GM23338 (cell line): ENCODE measurements around the gene MYOCD.

Source experiments
- CREB1 ChIP-seq: fragments of 250-450 bp; sonication (Bioruptor Pico); IDR thresholded peaks from 2 replicates; pipeline ENCODE4 v1.5.0; 2020; ENCODE audit warnings: low read depth, mild to moderate bottlenecking, moderate library complexity
- EZH2 ChIP-seq: fragments of 200-600 bp; sonication (generic); IDR thresholded peaks from one replicate; pipeline ENCODE4 v1.8.0; 2017; ENCODE audit warnings: antibody characterized with exemption, mild to moderate bottlenecking, low read depth; ENCODE audit not compliant: unreplicated experiment
- EZH2phosphoT487 ChIP-seq: fragments of 200-600 bp; sonication (generic); IDR thresholded peaks from one replicate; pipeline ENCODE4 v1.8.1; 2018; ENCODE audit warnings: antibody characterized with exemption; ENCODE audit not compliant: unreplicated experiment
- JUNB ChIP-seq: IDR thresholded peaks from one replicate; pipeline ENCODE4 v1.6.1; 2016; ENCODE audit warnings: antibody characterized with exemption; ENCODE audit not compliant: unreplicated experiment
- NANOG ChIP-seq: IDR thresholded peaks from 2 replicates; pipeline ENCODE4 v1.6.1; 2016; ENCODE audit warnings: antibody characterized with exemption, borderline replicate concordance
- POLR2AphosphoS5 ChIP-seq: IDR thresholded peaks from 2 replicates; pipeline ENCODE4 v1.6.1; 2016; ENCODE audit warnings: antibody characterized with exemption, low read depth
- STAT1 ChIP-seq: IDR thresholded peaks from one replicate; pipeline ENCODE4 v1.6.1; 2016; ENCODE audit warnings: antibody characterized with exemption; ENCODE audit not compliant: unreplicated experiment
- ZNF114 ChIP-seq: fragments of 250-450 bp; sonication (Bioruptor Pico); IDR thresholded peaks from 2 replicates; pipeline ENCODE4 v1.5.0; 2020; ENCODE audit warnings: mild to moderate bottlenecking, moderate library complexity
- TF ChIP-seq, protein P1 (sequence below), 2 experiments: fragments of 200-600 bp in 1 of 2; sonication (generic) in 1 of 2; conservative IDR thresholded peaks; 2 replicates each; pipeline versions ENCODE4 v1.5.1 to v1.6.1; 2016 to 2017; ENCODE audit warnings: antibody characterized with exemption in 2 of 2, low read depth in 2 of 2, mild to moderate bottlenecking in 2 of 2, moderate library complexity in 1 of 2
- TF ChIP-seq, protein P2 (sequence below): IDR thresholded peaks from one replicate; pipeline ENCODE4 v1.6.1; 2018; ENCODE audit warnings: antibody characterized with exemption; ENCODE audit not compliant: unreplicated experiment
- TF ChIP-seq, protein P3 (sequence below): fragments of 250-450 bp; sonication (Bioruptor Pico); IDR thresholded peaks from 2 replicates; pipeline ENCODE4 v1.5.0; 2020; ENCODE audit warnings: mild to moderate bottlenecking, moderate library complexity
- TF ChIP-seq, protein P4 (sequence below): IDR thresholded peaks from 2 replicates; pipeline ENCODE4 v1.6.1; 2016; ENCODE audit warnings: antibody characterized with exemption

DNA sequence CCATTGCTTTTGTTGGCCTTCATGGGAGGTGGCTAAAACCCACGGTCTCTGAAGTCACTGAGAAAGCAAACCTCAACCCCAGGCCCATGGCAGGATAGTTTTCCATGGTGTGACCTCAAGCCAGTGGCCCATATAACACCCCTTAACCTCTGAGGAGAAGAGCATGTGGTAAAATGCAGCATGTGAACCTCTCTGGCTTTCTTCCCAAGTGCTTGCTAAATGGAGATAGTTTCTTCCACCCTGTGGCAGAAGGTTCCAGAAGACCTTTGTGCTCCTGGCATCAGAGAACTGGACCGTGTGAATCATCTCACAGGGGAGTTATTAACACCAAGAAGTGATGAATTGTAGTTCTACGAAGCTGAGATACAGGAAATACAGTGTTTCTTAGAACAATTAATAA, 47.3 kb downstream of the MYOCD start:
- no peak for TF ChIP-seq POLR2AphosphoS5
- TF ChIP-seq, protein P1, sequence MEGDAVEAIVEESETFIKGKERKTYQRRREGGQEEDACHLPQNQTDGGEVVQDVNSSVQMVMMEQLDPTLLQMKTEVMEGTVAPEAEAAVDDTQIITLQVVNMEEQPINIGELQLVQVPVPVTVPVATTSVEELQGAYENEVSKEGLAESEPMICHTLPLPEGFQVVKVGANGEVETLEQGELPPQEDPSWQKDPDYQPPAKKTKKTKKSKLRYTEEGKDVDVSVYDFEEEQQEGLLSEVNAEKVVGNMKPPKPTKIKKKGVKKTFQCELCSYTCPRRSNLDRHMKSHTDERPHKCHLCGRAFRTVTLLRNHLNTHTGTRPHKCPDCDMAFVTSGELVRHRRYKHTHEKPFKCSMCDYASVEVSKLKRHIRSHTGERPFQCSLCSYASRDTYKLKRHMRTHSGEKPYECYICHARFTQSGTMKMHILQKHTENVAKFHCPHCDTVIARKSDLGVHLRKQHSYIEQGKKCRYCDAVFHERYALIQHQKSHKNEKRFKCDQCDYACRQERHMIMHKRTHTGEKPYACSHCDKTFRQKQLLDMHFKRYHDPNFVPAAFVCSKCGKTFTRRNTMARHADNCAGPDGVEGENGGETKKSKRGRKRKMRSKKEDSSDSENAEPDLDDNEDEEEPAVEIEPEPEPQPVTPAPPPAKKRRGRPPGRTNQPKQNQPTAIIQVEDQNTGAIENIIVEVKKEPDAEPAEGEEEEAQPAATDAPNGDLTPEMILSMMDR (conservative IDR thresholded peaks at IDR 0.05; ENCODE audit: low read depth in 2 of 2): no peak
- TF ChIP-seq NANOG: no peak
- no peak for TF ChIP-seq EZH2
- no peak for TF ChIP-seq JUNB
- TF ChIP-seq CREB1 (CRISPR knock-in tag): no peak
- TF ChIP-seq, protein P2, sequence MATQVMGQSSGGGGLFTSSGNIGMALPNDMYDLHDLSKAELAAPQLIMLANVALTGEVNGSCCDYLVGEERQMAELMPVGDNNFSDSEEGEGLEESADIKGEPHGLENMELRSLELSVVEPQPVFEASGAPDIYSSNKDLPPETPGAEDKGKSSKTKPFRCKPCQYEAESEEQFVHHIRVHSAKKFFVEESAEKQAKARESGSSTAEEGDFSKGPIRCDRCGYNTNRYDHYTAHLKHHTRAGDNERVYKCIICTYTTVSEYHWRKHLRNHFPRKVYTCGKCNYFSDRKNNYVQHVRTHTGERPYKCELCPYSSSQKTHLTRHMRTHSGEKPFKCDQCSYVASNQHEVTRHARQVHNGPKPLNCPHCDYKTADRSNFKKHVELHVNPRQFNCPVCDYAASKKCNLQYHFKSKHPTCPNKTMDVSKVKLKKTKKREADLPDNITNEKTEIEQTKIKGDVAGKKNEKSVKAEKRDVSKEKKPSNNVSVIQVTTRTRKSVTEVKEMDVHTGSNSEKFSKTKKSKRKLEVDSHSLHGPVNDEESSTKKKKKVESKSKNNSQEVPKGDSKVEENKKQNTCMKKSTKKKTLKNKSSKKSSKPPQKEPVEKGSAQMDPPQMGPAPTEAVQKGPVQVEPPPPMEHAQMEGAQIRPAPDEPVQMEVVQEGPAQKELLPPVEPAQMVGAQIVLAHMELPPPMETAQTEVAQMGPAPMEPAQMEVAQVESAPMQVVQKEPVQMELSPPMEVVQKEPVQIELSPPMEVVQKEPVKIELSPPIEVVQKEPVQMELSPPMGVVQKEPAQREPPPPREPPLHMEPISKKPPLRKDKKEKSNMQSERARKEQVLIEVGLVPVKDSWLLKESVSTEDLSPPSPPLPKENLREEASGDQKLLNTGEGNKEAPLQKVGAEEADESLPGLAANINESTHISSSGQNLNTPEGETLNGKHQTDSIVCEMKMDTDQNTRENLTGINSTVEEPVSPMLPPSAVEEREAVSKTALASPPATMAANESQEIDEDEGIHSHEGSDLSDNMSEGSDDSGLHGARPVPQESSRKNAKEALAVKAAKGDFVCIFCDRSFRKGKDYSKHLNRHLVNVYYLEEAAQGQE: no peak
- no peak for TF ChIP-seq EZH2phosphoT487
- no peak for TF ChIP-seq STAT1
- TF ChIP-seq, protein P3, sequence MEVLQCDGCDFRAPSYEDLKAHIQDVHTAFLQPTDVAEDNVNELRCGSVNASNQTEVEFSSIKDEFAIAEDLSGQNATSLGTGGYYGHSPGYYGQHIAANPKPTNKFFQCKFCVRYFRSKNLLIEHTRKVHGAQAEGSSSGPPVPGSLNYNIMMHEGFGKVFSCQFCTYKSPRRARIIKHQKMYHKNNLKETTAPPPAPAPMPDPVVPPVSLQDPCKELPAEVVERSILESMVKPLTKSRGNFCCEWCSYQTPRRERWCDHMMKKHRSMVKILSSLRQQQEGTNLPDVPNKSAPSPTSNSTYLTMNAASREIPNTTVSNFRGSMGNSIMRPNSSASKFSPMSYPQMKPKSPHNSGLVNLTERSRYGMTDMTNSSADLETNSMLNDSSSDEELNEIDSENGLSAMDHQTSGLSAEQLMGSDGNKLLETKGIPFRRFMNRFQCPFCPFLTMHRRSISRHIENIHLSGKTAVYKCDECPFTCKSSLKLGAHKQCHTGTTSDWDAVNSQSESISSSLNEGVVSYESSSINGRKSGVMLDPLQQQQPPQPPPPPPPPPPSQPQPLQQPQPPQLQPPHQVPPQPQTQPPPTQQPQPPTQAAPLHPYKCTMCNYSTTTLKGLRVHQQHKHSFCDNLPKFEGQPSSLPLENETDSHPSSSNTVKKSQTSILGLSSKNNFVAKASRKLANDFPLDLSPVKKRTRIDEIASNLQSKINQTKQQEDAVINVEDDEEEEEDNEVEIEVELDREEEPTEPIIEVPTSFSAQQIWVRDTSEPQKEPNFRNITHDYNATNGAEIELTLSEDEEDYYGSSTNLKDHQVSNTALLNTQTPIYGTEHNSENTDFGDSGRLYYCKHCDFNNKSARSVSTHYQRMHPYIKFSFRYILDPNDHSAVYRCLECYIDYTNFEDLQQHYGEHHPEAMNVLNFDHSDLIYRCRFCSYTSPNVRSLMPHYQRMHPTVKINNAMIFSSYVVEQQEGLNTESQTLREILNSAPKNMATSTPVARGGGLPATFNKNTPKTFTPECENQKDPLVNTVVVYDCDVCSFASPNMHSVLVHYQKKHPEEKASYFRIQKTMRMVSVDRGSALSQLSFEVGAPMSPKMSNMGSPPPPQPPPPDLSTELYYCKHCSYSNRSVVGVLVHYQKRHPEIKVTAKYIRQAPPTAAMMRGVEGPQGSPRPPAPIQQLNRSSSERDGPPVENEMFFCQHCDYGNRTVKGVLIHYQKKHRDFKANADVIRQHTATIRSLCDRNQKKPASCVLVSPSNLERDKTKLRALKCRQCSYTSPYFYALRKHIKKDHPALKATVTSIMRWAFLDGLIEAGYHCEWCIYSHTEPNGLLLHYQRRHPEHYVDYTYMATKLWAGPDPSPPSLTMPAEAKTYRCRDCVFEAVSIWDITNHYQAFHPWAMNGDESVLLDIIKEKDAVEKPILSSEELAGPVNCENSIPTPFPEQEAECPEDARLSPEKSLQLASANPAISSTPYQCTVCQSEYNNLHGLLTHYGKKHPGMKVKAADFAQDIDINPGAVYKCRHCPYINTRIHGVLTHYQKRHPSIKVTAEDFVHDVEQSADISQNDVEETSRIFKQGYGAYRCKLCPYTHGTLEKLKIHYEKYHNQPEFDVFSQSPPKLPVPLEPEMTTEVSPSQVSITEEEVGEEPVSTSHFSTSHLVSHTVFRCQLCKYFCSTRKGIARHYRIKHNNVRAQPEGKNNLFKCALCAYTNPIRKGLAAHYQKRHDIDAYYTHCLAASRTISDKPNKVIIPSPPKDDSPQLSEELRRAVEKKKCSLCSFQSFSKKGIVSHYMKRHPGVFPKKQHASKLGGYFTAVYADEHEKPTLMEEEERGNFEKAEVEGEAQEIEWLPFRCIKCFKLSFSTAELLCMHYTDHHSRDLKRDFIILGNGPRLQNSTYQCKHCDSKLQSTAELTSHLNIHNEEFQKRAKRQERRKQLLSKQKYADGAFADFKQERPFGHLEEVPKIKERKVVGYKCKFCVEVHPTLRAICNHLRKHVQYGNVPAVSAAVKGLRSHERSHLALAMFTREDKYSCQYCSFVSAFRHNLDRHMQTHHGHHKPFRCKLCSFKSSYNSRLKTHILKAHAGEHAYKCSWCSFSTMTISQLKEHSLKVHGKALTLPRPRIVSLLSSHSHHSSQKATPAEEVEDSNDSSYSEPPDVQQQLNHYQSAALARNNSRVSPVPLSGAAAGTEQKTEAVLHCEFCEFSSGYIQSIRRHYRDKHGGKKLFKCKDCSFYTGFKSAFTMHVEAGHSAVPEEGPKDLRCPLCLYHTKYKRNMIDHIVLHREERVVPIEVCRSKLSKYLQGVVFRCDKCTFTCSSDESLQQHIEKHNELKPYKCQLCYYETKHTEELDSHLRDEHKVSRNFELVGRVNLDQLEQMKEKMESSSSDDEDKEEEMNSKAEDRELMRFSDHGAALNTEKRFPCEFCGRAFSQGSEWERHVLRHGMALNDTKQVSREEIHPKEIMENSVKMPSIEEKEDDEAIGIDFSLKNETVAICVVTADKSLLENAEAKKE (CRISPR knock-in tag): no peak
- TF ChIP-seq, protein P4, sequence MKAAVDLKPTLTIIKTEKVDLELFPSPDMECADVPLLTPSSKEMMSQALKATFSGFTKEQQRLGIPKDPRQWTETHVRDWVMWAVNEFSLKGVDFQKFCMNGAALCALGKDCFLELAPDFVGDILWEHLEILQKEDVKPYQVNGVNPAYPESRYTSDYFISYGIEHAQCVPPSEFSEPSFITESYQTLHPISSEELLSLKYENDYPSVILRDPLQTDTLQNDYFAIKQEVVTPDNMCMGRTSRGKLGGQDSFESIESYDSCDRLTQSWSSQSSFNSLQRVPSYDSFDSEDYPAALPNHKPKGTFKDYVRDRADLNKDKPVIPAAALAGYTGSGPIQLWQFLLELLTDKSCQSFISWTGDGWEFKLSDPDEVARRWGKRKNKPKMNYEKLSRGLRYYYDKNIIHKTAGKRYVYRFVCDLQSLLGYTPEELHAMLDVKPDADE: no peak
- no peak for TF ChIP-seq ZNF114 (CRISPR knock-in tag)
